AG09319 (cell line): Measurements from ENCODE around the gene INTS2.

ENCODE experiments used
- DNase-seq: peaks from one replicate; pipeline ENCODE4 v3.0.0-alpha.2; 2010; ENCODE audit warnings: low read depth; ENCODE audit errors: extremely low read depth
- CTCF ChIP-seq: IDR thresholded peaks from 2 replicates; pipeline ENCODE4 v1.5.1; 2011; ENCODE audit warnings: low read depth, mild to moderate bottlenecking, inconsistent platforms, low read length, moderate library complexity

Gene INTS2

DNA sequence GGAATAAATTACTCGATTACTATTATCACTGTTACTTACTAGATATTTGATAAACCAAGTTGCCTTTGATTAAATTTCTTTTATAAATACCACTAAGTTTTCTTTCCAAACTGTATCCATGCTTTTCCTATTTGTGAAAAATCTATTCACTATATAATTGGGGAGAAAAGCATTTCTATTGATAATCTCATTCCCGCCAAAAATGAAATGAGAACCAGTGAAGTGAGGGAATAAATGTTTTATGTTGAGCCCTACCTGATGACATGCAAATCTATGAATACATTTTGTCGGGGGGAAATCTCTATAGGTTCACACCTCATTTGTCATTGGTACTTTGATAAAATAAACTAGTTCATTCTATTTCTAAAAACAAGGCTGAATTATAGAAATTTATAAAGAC is 80.1 kb downstream of the INTS2 start:
- TF ChIP-seq CTCF, result no peak
- DNase-seq, result no peak

DNA sequence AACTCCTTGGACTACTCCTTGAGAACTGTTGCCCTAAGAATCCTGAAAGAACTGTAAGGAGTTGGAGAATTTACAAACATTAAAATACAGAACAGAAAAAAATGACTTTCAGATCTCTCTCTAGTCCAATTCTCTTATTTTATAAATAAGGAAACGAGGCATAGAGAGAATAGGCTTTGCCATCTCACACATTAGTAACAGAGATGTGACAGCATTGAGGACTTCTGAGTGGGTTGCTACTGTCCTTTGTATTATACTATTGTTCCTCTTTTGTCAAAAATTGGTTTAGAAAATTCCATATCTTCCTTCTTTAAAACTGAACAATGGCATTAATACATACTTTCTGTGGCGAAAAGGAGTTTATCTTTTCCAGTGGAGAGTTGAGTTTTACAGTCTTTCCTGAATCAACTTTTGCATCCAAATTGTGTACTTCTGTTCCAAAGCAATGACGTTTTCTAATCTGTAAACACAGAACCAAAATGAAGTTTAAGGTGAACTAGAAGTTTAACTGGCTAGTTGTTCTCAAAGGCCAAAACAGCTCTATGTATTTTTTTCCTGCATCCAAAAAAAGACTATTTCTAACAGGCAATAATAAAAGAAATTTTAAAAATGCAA is 80.9 kb downstream of the INTS2 start:
- no peak for TF ChIP-seq CTCF
- DNase-seq, result no peak

DNA sequence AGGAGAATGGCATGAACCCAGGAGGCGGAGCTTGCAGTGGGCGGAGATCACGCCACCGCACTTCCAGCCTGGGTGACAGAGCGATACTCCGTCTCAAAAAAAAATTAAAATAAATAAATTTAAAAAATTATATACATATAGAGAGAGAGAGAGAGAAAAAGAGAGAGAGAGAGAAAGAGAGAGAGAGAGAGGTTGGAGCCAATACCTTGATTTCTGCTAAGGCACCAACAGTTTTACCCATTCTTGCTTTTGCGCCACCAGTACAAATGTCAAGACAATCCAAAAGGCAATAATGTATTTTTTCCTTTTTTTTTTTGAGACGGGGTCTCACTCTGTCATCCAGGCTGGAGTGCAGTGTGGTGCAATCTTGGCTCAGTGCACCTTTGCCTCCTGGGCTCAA is 81.7 kb downstream of the INTS2 start:
- DNase-seq, result no peak
- no peak for TF ChIP-seq CTCF

- TF ChIP-seq CTCF, result no peak
- no peak for DNase-seq
These were observed 84.3 kb downstream of the INTS2 start for GRCh38 chr17:61843435-61843834.

- TF ChIP-seq CTCF, result no peak
- no peak for DNase-seq
These were observed 84.9 kb downstream of the INTS2 start for GRCh38 chr17:61842899-61843298.

DNA sequence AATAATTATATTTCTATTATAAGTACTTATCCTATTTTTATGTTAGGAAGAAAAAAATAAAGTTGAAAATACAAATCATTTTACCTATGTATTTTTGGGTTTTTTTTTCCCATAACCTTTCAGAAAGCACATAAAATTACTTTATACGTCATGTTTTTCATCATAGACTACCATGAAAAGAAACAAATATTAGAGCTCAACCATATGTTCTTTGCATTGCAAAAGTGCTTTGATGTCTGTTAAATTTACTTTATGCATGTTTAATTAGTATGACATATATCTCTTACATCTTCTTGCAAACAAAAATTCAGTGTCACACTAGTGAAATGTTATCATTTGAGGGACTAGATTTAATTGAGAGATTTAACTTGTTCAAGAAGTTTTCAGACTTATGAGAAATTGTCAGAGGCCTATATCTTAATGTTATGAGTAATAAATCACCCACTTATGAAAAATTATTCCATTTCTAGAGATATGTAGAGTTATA is 88.4 kb downstream of the INTS2 start:
- DNase-seq, result no peak
- TF ChIP-seq CTCF, result no peak

DNA sequence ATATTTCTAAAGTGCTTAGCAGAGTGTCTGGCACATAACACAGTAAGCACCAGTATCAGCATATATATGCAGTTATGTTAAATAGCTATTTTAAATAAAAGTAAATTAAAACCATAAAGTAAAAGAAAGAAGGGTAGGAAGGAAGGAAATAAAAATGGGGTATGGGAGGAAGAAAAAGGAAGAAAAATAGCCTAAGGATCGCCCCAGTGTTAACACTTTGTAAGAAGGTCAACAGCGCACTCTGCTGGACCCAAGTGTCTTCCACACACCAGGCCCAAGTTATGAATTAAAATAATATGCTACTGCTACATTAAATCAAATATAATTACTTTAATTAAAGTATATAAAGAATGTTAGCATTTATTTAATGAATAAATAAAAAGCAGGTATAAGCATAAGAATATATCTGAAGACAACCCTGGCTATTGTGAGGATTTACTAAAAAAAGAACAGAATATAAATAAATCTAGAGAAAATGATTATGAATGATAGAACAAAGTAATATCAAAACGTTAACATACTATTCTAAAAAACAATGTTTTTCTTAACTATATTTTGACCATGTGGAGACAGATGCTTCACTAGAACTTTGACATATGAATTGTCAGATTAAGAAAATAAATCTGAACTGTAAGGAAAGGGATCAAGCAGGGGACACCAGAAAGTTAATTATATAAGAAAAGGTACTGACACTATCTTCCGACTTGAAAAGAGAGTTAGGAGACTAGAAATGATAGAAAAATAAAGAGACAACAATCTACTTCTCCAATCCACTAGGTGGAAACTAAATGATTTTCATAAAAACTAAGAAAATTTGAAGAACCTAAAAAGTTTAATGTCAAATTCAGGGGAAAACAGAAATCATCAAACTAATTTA is 90.4 kb downstream of the INTS2 start:
- DNase-seq, result peak; percentile 45
- peak; percentile 78 for TF ChIP-seq CTCF
